ENCODE measurements around the gene ADGRG2. TPM values are rescaled to one million over a fixed set of nuclear protein-coding genes. Genes with fewer than 3 reads are reported as not detected.
"Not testable (repeated sequence)": the region's sequence is repeated elsewhere in the genome, so short reads cannot be mapped to it uniquely, and the experiment has no call there.

ADGRG2 gene
- total RNA-seq, 2 donors from 2014 or later, result 0.10 to 0.24 TPM

- Histone ChIP-seq H3K9ac (ENCODE audit: low read depth in 2 of 2, low read length in 2 of 2) (peak overlapping the region; percentile 77 to 79), H3K4me3 (peak overlapping the region; percentile 54), H3K4me1 (no peaks in the 10 kb centered on the region), H3K36me3 (no peaks in the 10 kb centered on the region), H3K9me3 (no peaks in the 10 kb centered on the region), H3K27me3 (no peaks in the 10 kb centered on the region), H3K27ac (peak overlapping the region; percentile 87)
- intact Hi-C loops (cut with DNase I), result no loop called here
- peak; percentile 85 for DNase-seq
- peak; percentile 24 for TF ChIP-seq CTCF (IDR thresholded peaks at IDR 0.05)
Measured at GRCh38 chrX:18984381-18985185, 137.7 kb downstream of the ADGRG2 start.

- H3K27me3 ChIP-seq, result no peaks in the 10 kb centered on the region
- H3K36me3 ChIP-seq, result no peaks in the 10 kb centered on the region
- intact Hi-C loops (cut with DNase I), result no loop called here
- DNase-seq, result peak; percentile 67
- H3K9me3 ChIP-seq, result no peaks in the 10 kb centered on the region
- H3K27ac ChIP-seq, result peak within 1 kb of the TSS; percentile 87
- H3K4me1 ChIP-seq, result no peaks in the 10 kb centered on the region
- peak within 1 kb of the TSS; percentile 77 to 79 for H3K9ac ChIP-seq (ENCODE audit: low read depth in 2 of 2, low read length in 2 of 2)
- TF ChIP-seq CTCF (IDR thresholded peaks at IDR 0.05), result no peak
- H3K4me3 ChIP-seq, result peak within 1 kb of the TSS; percentile 54
Measured at GRCh38 chrX:18983666-18984380, 138.4 kb downstream of the ADGRG2 start, which contains the start of gene PHKA2. TSS of gene PHKA2 (minus strand) at chrX:18984114. CDS start at chrX:18983932, 182 bp downstream.

- no peaks in the 10 kb centered on the region for H3K36me3 ChIP-seq
- no peak overlapping the region for H3K27ac ChIP-seq
- no peaks in the 10 kb centered on the region for H3K27me3 ChIP-seq
- TF ChIP-seq CTCF (IDR thresholded peaks at IDR 0.05), result no peak
- DNase-seq, result no peak
- no peak overlapping the region for H3K4me3 ChIP-seq
- H3K9ac ChIP-seq (ENCODE audit: low read depth in 2 of 2, low read length in 2 of 2), result no peak overlapping the region
- no peaks in the 10 kb centered on the region for H3K9me3 ChIP-seq
- intact Hi-C loops (cut with DNase I), result no loop called here
- no peaks in the 10 kb centered on the region for H3K4me1 ChIP-seq
Measured at GRCh38 chrX:18981124-18981807, 141.0 kb downstream of the ADGRG2 start.

GRCh38 chrX:18980262-18980661 is 142.0 kb downstream of the ADGRG2 start:
- H3K9me3 ChIP-seq; H3K27ac ChIP-seq; DNase-seq; H3K4me3 ChIP-seq; H3K36me3 ChIP-seq; H3K9ac ChIP-seq (ENCODE audit: low read depth in 2 of 2, low read length in 2 of 2); intact Hi-C loops (cut with DNase I); H3K4me1 ChIP-seq; H3K27me3 ChIP-seq: not testable (repeated sequence)

DNA sequence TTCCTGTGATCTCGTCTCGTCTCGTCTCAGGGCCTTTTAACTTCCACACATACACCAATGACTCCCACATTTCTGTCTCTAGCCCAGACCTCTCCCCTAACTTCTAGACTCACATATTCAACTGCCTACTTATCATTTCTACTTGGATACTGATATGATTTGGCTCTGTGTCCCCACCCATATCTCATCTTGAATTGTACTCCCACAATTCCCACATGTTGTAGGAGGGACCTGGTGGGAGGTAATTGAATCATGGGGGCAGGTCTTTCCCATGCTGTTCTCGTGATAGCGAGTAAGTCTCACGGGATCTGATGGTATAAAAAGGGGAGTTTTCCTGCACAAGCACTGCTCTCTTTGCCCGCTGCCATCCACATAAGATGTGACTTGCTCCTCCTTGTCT is 147.3 kb downstream of the ADGRG2 start:
- H3K9ac ChIP-seq (ENCODE audit: low read depth in 2 of 2, low read length in 2 of 2), result no peak overlapping the region
- intact Hi-C loops (cut with DNase I), result no loop called here
- H3K9me3 ChIP-seq, result no peaks in the 10 kb centered on the region
- no peaks in the 10 kb centered on the region for H3K4me1 ChIP-seq
- no peak for DNase-seq
- no peak overlapping the region for H3K27ac ChIP-seq
- no peaks in the 10 kb centered on the region for H3K36me3 ChIP-seq
- TF ChIP-seq CTCF (IDR thresholded peaks at IDR 0.05), result no peak
- no peak overlapping the region for H3K4me3 ChIP-seq
- no peaks in the 10 kb centered on the region for H3K27me3 ChIP-seq
